BLaER1 (cell line): ENCODE results near the gene IMMP1L.

ENCODE experiments used
- H3K27ac ChIP-seq: shearing (Covaris generic); formaldehyde crosslinking; 2 replicates; pipeline ENCODE4 v1.8.1; 2022
- H3K27me3 ChIP-seq: shearing (Covaris generic); formaldehyde crosslinking; 2 replicates; pipeline ENCODE4 v1.8.1; 2022
- H3K36me3 ChIP-seq: shearing (Covaris generic); formaldehyde crosslinking; 2 replicates; pipeline ENCODE4 v1.8.1; 2022
- H3K4me1 ChIP-seq: shearing (Covaris generic); formaldehyde crosslinking; 2 replicates; pipeline ENCODE4 v1.8.1; 2022
- H3K4me2 ChIP-seq: shearing (Covaris generic); formaldehyde crosslinking; 2 replicates; pipeline ENCODE4 v1.8.1; 2022
- H3K4me3 ChIP-seq: shearing (Covaris generic); formaldehyde crosslinking; 2 replicates; pipeline ENCODE4 v1.8.1; 2022
- H3K9ac ChIP-seq: shearing (Covaris generic); formaldehyde crosslinking; 2 replicates; pipeline ENCODE4 v1.8.1; 2022
- H3K9me3 ChIP-seq: shearing (Covaris generic); formaldehyde crosslinking; 2 replicates; pipeline ENCODE4 v1.8.1; 2022
- H4K20me1 ChIP-seq: shearing (Covaris generic); formaldehyde crosslinking; 2 replicates; pipeline ENCODE4 v1.8.1; 2022
- Cebpa-rat ChIP-seq: shearing (Covaris generic); IDR thresholded peaks from 2 replicates; pipeline ENCODE4 v1.8.1; 2022

IMMP1L gene

DNA sequence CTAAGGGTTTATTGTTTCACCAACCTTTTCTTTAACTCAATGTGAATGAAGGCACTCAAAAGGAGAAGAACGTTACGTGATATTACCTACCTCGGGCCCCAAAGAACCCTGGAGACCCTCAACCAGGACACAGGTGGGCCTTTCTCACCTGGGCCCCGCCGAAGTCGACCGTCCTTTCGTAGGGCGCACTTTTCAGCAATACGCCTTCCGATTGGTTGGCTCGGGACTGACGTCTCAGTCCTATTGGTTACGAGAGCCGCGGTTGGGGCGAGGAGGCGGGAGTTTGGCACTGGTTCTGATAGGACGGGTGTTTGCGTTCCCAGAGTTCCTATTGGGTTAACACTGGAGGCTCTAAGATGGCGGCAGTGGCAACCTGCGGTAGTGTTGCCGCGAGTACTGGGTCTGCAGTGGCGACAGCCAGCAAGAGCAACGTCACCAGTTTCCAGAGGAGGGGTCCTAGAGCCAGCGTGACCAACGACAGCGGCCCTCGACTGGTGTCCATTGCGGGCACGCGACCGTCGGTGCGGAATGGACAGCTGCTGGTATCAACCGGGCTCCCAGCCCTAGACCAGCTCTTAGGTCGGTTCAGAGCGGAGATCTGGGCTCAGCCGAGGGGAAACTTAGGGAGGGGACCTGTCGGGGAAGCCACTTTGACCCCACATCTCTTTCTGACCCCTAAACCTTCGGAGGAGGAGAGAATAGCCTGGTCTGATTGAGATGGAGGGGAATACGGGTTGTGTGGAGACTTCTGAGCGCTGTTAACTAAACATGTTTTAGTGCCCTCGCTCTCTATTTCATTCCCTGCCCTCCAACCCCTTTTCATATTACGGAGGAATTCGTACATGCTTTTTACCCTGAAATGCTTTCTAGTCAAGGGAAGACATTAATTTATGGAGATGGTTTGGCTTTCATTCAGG is at the start of gene IMMP1L, which contains the start of gene ELP4:
IMMP1L (minus strand) TSS at position 194 of the 917 bp plus-strand sequence. CDS start 46,346 bp downstream, outside the sequence.
ELP4 (plus strand) TSS at position 339 of the 917 bp plus-strand sequence; CDS start at position 357, 18 bp downstream.
- Histone ChIP-seq H3K4me1 (peaks cover 30% of the 10 kb centered on the region), H3K27me3 (no peaks in the 10 kb centered on the region), H3K9ac (peak within 1 kb of the TSS; percentile 94), H4K20me1 (no peaks in the 10 kb centered on the region), H3K9me3 (no peaks in the 10 kb centered on the region), H3K27ac (peak within 1 kb of the TSS; percentile 89), H3K36me3 (peaks cover 15% of the 10 kb centered on the region), H3K4me3 (peak within 1 kb of the TSS; percentile 96), H3K4me2 (peak within 1 kb of the TSS; percentile 80)
- TF ChIP-seq Cebpa-rat = no peak

DNA sequence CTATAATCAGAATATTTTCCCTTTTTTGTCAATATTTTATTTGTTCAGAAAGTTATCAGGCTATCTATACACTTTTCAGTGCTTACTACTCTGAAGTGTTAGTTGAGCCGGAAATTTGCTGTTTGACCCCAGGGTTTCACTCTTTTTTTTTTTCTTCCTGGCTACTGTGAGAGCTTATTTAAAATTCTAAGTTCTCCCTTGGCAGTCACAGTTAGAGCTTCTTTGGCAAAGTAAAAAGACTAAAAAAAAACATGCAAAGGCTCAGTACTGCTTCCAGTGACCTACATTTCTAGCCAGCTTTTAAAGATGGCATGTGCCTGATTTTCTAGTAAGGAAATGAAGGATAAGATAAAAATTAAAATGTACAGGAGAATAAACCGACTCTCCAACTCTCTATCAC is 48.6 kb upstream of the IMMP1L start:
- Histone ChIP-seq H3K27ac (no peak overlapping the region), H4K20me1 (no peaks in the 10 kb centered on the region)

GRCh38 chr11:31555938-31556337 is 46.5 kb upstream of the IMMP1L start:
- no peak for TF ChIP-seq Cebpa-rat
- no peak overlapping the region for H3K27ac ChIP-seq
- no peak overlapping the region for H3K4me3 ChIP-seq
- peaks cover 6% of the 10 kb centered on the region; the same call in 1 of the 2 replicates for H3K4me1 ChIP-seq
- no peak overlapping the region for H3K9ac ChIP-seq
- H4K20me1 ChIP-seq = no peaks in the 10 kb centered on the region
- H3K9me3 ChIP-seq = no peaks in the 10 kb centered on the region
- no peaks in the 10 kb centered on the region for H3K27me3 ChIP-seq
- peaks cover 5% of the 10 kb centered on the region; the same call in 1 of the 2 replicates for H3K36me3 ChIP-seq
- H3K4me2 ChIP-seq = no peak overlapping the region

More for the DNA sequence above, 48.6 kb upstream of the IMMP1L start:
- Histone ChIP-seq H3K4me2 (no peak overlapping the region), H3K9me3 (no peaks in the 10 kb centered on the region), H3K4me1 (peaks cover 6% of the 10 kb centered on the region; the same call in 1 of the 2 replicates), H3K4me3 (no peak overlapping the region), H3K27me3 (no peaks in the 10 kb centered on the region), H3K36me3 (peaks cover 5% of the 10 kb centered on the region; the same call in 1 of the 2 replicates), H3K9ac (no peak overlapping the region)
- no peak for TF ChIP-seq Cebpa-rat

DNA sequence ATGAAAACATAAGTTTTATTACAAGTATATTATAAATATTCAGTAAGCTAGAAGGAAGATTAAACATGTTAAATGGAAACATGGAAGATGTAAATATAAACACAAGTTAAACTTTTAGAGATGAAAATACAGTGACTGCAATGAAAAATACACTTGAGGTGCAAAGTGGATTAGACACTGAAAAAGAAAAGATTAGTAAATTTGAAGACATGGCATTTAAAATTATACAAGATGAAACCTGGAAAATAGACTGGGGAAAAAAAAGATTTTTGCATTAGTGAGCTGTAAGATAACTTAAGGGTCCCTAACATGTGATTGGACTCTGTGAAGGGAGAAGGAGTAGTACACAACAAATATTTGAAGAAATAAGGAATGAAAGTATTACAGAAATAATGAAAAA is 33.4 kb upstream of the IMMP1L start:
- H3K9ac ChIP-seq = no peak overlapping the region
- peaks cover 18% of the 10 kb centered on the region for H3K9me3 ChIP-seq
- H3K4me2 ChIP-seq = no peak overlapping the region
- H3K36me3 ChIP-seq = peaks cover 25% of the 10 kb centered on the region
- H3K4me1 ChIP-seq = no peaks in the 10 kb centered on the region
- no peak for TF ChIP-seq Cebpa-rat
- H3K27ac ChIP-seq = no peak overlapping the region
- no peaks in the 10 kb centered on the region for H4K20me1 ChIP-seq
- no peak overlapping the region for H3K4me3 ChIP-seq
- no peaks in the 10 kb centered on the region for H3K27me3 ChIP-seq

GRCh38 chr11:31535479-31535878 is 26.1 kb upstream of the IMMP1L start:
- H3K27ac ChIP-seq = no peak overlapping the region
- H3K9me3 ChIP-seq = no peaks in the 10 kb centered on the region
- TF ChIP-seq Cebpa-rat = no peak
- no peaks in the 10 kb centered on the region for H4K20me1 ChIP-seq
- H3K4me3 ChIP-seq = no peak overlapping the region
- no peaks in the 10 kb centered on the region for H3K27me3 ChIP-seq
- H3K36me3 ChIP-seq = peaks cover 5% of the 10 kb centered on the region; the same call in 1 of the 2 replicates
- no peak overlapping the region for H3K9ac ChIP-seq
- H3K4me2 ChIP-seq = no peak overlapping the region
- no peaks in the 10 kb centered on the region for H3K4me1 ChIP-seq

- no peak for TF ChIP-seq Cebpa-rat
- H3K27ac ChIP-seq = no peak overlapping the region
- H3K9ac ChIP-seq = no peak overlapping the region
- H3K9me3 ChIP-seq = no peaks in the 10 kb centered on the region
- H3K27me3 ChIP-seq = no peaks in the 10 kb centered on the region
- peaks cover 5% of the 10 kb centered on the region; the same call in 1 of the 2 replicates for H3K36me3 ChIP-seq
- H3K4me1 ChIP-seq = no peaks in the 10 kb centered on the region
- no peaks in the 10 kb centered on the region for H4K20me1 ChIP-seq
- H3K4me2 ChIP-seq = no peak overlapping the region
- no peak overlapping the region for H3K4me3 ChIP-seq
Observed at GRCh38 chr11:31531293-31531692, 21.9 kb upstream of the IMMP1L start.

DNA sequence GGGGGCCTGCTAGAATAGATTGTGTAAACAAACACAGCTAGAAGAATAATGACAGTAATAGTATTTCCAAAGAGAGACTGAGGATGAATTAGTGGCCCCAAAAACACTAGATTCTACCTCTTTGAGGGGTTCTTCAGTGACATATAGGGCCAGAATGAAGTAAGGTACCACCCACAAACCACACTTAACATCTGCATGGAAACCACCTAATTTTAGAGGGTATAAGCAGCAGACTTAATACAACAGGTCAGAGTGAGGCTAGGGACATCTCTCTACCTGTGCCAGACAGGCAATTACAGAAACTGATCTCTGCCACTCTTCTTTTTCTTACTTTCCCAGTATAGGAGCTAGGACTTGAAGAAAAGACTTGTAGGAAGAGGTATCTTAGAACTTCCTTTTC is 20.3 kb upstream of the IMMP1L start:
- H3K9ac ChIP-seq = no peak overlapping the region
- no peaks in the 10 kb centered on the region for H4K20me1 ChIP-seq
- H3K4me3 ChIP-seq = no peak overlapping the region
- peaks cover 5% of the 10 kb centered on the region for H3K36me3 ChIP-seq
- H3K4me1 ChIP-seq = no peaks in the 10 kb centered on the region
- no peaks in the 10 kb centered on the region for H3K9me3 ChIP-seq
- H3K27me3 ChIP-seq = no peaks in the 10 kb centered on the region
- H3K4me2 ChIP-seq = no peak overlapping the region
- H3K27ac ChIP-seq = no peak overlapping the region
- TF ChIP-seq Cebpa-rat = no peak

DNA sequence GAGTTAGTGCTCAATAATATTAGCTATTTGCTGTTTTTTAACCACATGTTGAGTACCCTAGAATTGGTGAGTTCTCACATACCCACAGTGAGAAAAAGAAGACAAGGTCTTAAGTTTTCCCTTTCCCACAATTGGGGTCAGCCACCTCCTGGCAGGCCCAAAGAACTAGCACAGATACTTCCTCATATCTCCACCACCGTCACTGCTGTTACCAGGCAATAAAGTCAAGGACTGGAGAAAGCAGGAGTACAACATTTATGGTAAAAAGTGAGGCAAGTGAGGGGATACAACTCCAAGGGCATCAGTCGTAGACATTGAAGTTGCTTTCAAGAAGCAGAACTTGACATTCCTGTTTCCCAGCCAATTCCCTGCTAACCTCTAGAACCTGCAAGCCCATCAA is 19.8 kb upstream of the IMMP1L start:
- Histone ChIP-seq H3K4me1 (no peaks in the 10 kb centered on the region), H3K27ac (no peak overlapping the region), H3K9me3 (no peaks in the 10 kb centered on the region; the same call in 1 of the 2 replicates), H3K4me3 (no peak overlapping the region), H3K9ac (no peak overlapping the region), H3K27me3 (no peaks in the 10 kb centered on the region), H3K4me2 (no peak overlapping the region), H4K20me1 (no peaks in the 10 kb centered on the region), H3K36me3 (peaks cover 11% of the 10 kb centered on the region)
- no peak for TF ChIP-seq Cebpa-rat

GRCh38 chr11:31521497-31522150 is 12.2 kb upstream of the IMMP1L start:
- no peak overlapping the region for H3K9ac ChIP-seq
- H3K4me3 ChIP-seq = no peak overlapping the region
- no peaks in the 10 kb centered on the region for H3K27me3 ChIP-seq
- H3K36me3 ChIP-seq = peaks cover 8% of the 10 kb centered on the region; the same call in 1 of the 2 replicates
- no peak for TF ChIP-seq Cebpa-rat
- H4K20me1 ChIP-seq = no peaks in the 10 kb centered on the region
- H3K4me2 ChIP-seq = no peak overlapping the region
- H3K9me3 ChIP-seq = no peaks in the 10 kb centered on the region; the same call in 1 of the 2 replicates
- no peaks in the 10 kb centered on the region for H3K4me1 ChIP-seq
- no peak overlapping the region for H3K27ac ChIP-seq

GRCh38 chr11:31512117-31512516 is 2.7 kb upstream of the IMMP1L start:
- no peaks in the 10 kb centered on the region for H4K20me1 ChIP-seq
- H3K27ac ChIP-seq = no peak overlapping the region
- H3K4me3 ChIP-seq = no peak overlapping the region
- H3K4me2 ChIP-seq = no peak overlapping the region
- peaks cover 30% of the 10 kb centered on the region for H3K4me1 ChIP-seq
- no peak overlapping the region for H3K9ac ChIP-seq
- no peaks in the 10 kb centered on the region for H3K9me3 ChIP-seq
- no peaks in the 10 kb centered on the region for H3K27me3 ChIP-seq
- no peaks in the 10 kb centered on the region for H3K36me3 ChIP-seq
- no peak for TF ChIP-seq Cebpa-rat
